HCT116 (cell line): Measurements from ENCODE around the gene CASP10. TPM values are rescaled to one million over a fixed set of nuclear protein-coding genes. Genes with fewer than 3 reads are reported as not detected.

ENCODE experiments used
- ATAC-seq: fragments of 200-7000 bp; cut with Tn5 transposase; 2 replicates; pipeline ENCODE4 v1.9.1; 2020; ENCODE audit warnings: mild to moderate bottlenecking, moderate library complexity
- BruUV-seq: library from RNA; stranded (reverse); fragments of 400-500 nt; replicated peaks from 2 replicates; lab custom pipeline; 2021; lab: Mats Ljungman, UMichigan
- CTCF ChIA-PET: fragments of 300-600 bp; sonication (Branson Sonifier 250); formaldehyde crosslinking; loops from one replicate; lab custom pipeline; 2021; ENCODE audit warnings: antibody characterized with exemption; lab: Charles Lee
- POLR2A ChIA-PET: fragments of 300-600, 350-600 bp; sonication (Branson Sonifier 250); formaldehyde crosslinking; loops from one replicate; lab custom pipeline; 2021; ENCODE audit warnings: antibody characterized with exemption; lab: Charles Lee
- RAD21 ChIA-PET, 2 experiments: fragments of 300-600 bp; sonication (Branson Sonifier 250); formaldehyde crosslinking; loops; one replicate each; lab custom pipeline; 2023; ENCODE audit warnings: low total read pairs in 2 of 2; ENCODE audit not compliant: uncharacterized antibody in 2 of 2, unreplicated experiment in 2 of 2, low non-redundant PET in 1 of 2; lab: Charles Lee
- DNase-seq: peaks from one replicate; pipeline ENCODE4 v3.0.0-alpha.2; 2010; ENCODE audit warnings: low read depth, low spot score
- H2AFZ ChIP-seq: fragments of 200-600 bp; shearing (Covaris generic), sonication (generic); 2 replicates; pipeline ENCODE4 v1.6.1; 2017; ENCODE audit warnings: low read depth, mixed run types, mixed read lengths, antibody characterized with exemption, low read length; ENCODE audit not compliant: poor library complexity, severe bottlenecking
- H3K27ac ChIP-seq: 2 replicates; pipeline ENCODE4 v1.5.1; 2012; ENCODE audit warnings: low read depth, low read length
- H3K27me3 ChIP-seq: fragments of 200-600 bp; sonication (generic); 2 replicates; pipeline ENCODE4 v1.6.1; 2016; ENCODE audit warnings: mixed run types, low read length, mixed read lengths; ENCODE audit not compliant: insufficient read depth
- H3K36me3 ChIP-seq, 2 experiments: fragments of 200-500 bp in 1 of 2; fragments of 200-600 bp in 1 of 2; sonication (Bioruptor generic) in 1 of 2; sonication (generic) in 1 of 2; 2 replicates each; pipeline versions ENCODE4 v1.5.1 to v1.6.1; 2014 to 2016; ENCODE audit warnings: low read length in 2 of 2, inconsistent platforms in 1 of 2, mixed read lengths in 1 of 2, mixed run types in 1 of 2; ENCODE audit not compliant: insufficient read depth in 2 of 2, control insufficient read depth in 1 of 2
- H3K4me1 ChIP-seq, 2 experiments: fragments of 200-600 bp in 1 of 2; sonication (generic) in 1 of 2; 2 replicates each; pipeline versions ENCODE4 v1.5.1 to v1.6.1; 2012 to 2017; ENCODE audit warnings: low read length in 2 of 2, inconsistent platforms in 1 of 2, mild to moderate bottlenecking in 1 of 2, mixed read lengths in 1 of 2, mixed run types in 1 of 2, moderate library complexity in 1 of 2; ENCODE audit not compliant: insufficient read depth in 2 of 2, control insufficient read depth in 1 of 2
- H3K4me2 ChIP-seq: fragments of 200-600 bp; sonication (generic); 2 replicates; pipeline ENCODE4 v1.6.1; 2017; ENCODE audit warnings: mixed run types, low read length, mixed read lengths
- H3K4me3 ChIP-seq, 2 experiments: fragments of 200-600 bp in 1 of 2; sonication (generic) in 1 of 2; replicated peaks in 1 of 2; 2 replicates each; pipeline ENCODE4 v1.5.1; 2011 to 2016; ENCODE audit warnings: low read length in 2 of 2, control low read depth in 1 of 2, low read depth in 1 of 2, mild to moderate bottlenecking in 1 of 2, mixed read lengths in 1 of 2, mixed run types in 1 of 2
- H3K79me2 ChIP-seq: fragments of 200-600 bp; sonication (generic); 2 replicates; pipeline ENCODE4 v1.6.1; 2017; ENCODE audit warnings: mild to moderate bottlenecking, mixed run types, low read length, moderate library complexity, mixed read lengths; ENCODE audit not compliant: insufficient read depth
- H3K9ac ChIP-seq: fragments of 200-600 bp; sonication (generic); 2 replicates; pipeline ENCODE4 v1.6.1; 2016; ENCODE audit warnings: low read length, mixed read lengths
- H3K9me2 ChIP-seq: fragments of 200-600 bp; sonication (generic), shearing (Covaris generic); 2 replicates; pipeline ENCODE4 v1.6.1; 2017; ENCODE audit warnings: mixed run types, mild to moderate bottlenecking, moderate library complexity; ENCODE audit not compliant: insufficient read depth
- H3K9me3 ChIP-seq, 2 experiments: fragments of 200-500 bp in 1 of 2; fragments of 200-600 bp in 1 of 2; sonication (Bioruptor generic) in 1 of 2; sonication (generic) in 1 of 2; 2 replicates each; pipeline ENCODE4 v1.6.1; 2014 to 2017; ENCODE audit warnings: low read length in 2 of 2, mixed read lengths in 2 of 2, inconsistent platforms in 1 of 2, low read depth in 1 of 2, mild to moderate bottlenecking in 1 of 2, mixed run types in 1 of 2, moderate library complexity in 1 of 2; ENCODE audit not compliant: control insufficient read depth in 1 of 2, insufficient read depth in 1 of 2
- H4K20me1 ChIP-seq: fragments of 200-600 bp; sonication (generic), shearing (Covaris generic); 2 replicates; pipeline ENCODE4 v1.6.1; 2017; ENCODE audit warnings: mixed run types, mild to moderate bottlenecking, moderate library complexity; ENCODE audit not compliant: insufficient read depth
- EGR1 ChIP-seq: IDR thresholded peaks from 2 replicates; pipeline ENCODE4 v1.6.1; 2012; ENCODE audit warnings: low read depth
- ELF1 ChIP-seq: IDR thresholded peaks from 2 replicates; pipeline ENCODE4 v1.6.1; 2012; ENCODE audit warnings: low read depth, borderline replicate concordance
- EZH2phosphoT487 ChIP-seq: fragments of 200-600 bp; IDR thresholded peaks from 2 replicates; pipeline ENCODE4 v1.6.1; 2018; ENCODE audit warnings: antibody characterized with exemption, borderline replicate concordance
- SRF ChIP-seq: IDR thresholded peaks from 2 replicates; pipeline ENCODE4 v1.6.1; 2012; ENCODE audit warnings: low read depth
- intact Hi-C: fragments of 100-400 bp; cut with micrococcal nuclease; formaldehyde crosslinking; loops from 2 replicates; pipeline ENCODE4 v1.10.0; 2022
- total RNA-seq: library from RNA; stranded (reverse); gene quantifications from one replicate; pipeline ENCODE4 v1.2.1, GENCODE V29; 2021; ENCODE audit not compliant: unreplicated experiment
- TF ChIP-seq, protein P1 (sequence below): IDR thresholded peaks from 2 replicates; pipeline ENCODE4 v1.6.1; 2012
- TF ChIP-seq, protein P2 (sequence below), 3 experiments: fragments of 200-600 bp in 1 of 3; sonication (generic) in 1 of 3; IDR thresholded peaks in 2 of 3; conservative IDR thresholded peaks in 1 of 3; 2 replicates each; pipeline ENCODE4 v1.5.1; 2012 to 2017; ENCODE audit warnings: low read depth in 2 of 3, low read length in 2 of 3, antibody characterized with exemption in 1 of 3, borderline replicate concordance in 1 of 3, control low read depth in 1 of 3, mild to moderate bottlenecking in 1 of 3, mixed read lengths in 1 of 3, mixed run types in 1 of 3, moderate library complexity in 1 of 3; ENCODE audit not compliant: insufficient read depth in 1 of 3
- TF ChIP-seq, protein P3 (sequence below): IDR thresholded peaks from 2 replicates; pipeline ENCODE4 v1.6.1; 2012; ENCODE audit warnings: low read depth

Gene CASP10
- total RNA-seq, 1 experiment from 2014 or later = 2.6 TPM

DNA sequence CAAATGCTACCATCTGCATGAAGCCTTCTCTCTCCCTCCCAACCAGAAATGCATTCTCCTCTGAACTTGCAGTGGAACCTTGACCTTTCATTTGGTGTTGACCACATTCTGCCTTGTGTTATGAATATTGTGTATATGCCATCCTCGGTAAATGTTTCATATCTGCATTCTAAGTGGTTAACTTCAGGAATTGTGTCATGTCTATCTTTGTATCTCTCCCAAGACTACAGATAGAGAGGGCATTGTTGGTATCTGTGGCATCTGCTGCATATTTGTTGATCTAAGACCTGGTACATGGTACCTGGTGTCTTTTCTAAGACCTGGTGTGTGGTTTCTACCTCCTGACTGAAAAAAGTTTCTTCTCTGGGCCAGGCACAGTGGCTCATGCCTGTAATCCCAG, 34.0 kb downstream of the CASP10 start:
- H2AFZ ChIP-seq = no peak overlapping the region
- POLR2A ChIA-PET = no interaction called here
- no peak overlapping the region for H3K9ac ChIP-seq
- H3K27ac ChIP-seq = no peak overlapping the region
- H3K79me2 ChIP-seq = no peaks in the 10 kb centered on the region
- TF ChIP-seq, protein P1, sequence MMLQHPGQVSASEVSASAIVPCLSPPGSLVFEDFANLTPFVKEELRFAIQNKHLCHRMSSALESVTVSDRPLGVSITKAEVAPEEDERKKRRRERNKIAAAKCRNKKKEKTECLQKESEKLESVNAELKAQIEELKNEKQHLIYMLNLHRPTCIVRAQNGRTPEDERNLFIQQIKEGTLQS = no peak
- TF ChIP-seq ELF1 (no peak), EGR1 (no peak), SRF (no peak), EZH2phosphoT487 (no peak)
- TF ChIP-seq, protein P2, sequence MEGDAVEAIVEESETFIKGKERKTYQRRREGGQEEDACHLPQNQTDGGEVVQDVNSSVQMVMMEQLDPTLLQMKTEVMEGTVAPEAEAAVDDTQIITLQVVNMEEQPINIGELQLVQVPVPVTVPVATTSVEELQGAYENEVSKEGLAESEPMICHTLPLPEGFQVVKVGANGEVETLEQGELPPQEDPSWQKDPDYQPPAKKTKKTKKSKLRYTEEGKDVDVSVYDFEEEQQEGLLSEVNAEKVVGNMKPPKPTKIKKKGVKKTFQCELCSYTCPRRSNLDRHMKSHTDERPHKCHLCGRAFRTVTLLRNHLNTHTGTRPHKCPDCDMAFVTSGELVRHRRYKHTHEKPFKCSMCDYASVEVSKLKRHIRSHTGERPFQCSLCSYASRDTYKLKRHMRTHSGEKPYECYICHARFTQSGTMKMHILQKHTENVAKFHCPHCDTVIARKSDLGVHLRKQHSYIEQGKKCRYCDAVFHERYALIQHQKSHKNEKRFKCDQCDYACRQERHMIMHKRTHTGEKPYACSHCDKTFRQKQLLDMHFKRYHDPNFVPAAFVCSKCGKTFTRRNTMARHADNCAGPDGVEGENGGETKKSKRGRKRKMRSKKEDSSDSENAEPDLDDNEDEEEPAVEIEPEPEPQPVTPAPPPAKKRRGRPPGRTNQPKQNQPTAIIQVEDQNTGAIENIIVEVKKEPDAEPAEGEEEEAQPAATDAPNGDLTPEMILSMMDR (IDR thresholded peaks at IDR 0.05 in 2 of 3, conservative IDR thresholded peaks at IDR 0.05 in 1 of 3; ENCODE audit: borderline replicate concordance in 1 of 3, insufficient read depth in 1 of 3, low read depth in 2 of 3, low read length in 2 of 3) = no peak
- TF ChIP-seq, protein P3, sequence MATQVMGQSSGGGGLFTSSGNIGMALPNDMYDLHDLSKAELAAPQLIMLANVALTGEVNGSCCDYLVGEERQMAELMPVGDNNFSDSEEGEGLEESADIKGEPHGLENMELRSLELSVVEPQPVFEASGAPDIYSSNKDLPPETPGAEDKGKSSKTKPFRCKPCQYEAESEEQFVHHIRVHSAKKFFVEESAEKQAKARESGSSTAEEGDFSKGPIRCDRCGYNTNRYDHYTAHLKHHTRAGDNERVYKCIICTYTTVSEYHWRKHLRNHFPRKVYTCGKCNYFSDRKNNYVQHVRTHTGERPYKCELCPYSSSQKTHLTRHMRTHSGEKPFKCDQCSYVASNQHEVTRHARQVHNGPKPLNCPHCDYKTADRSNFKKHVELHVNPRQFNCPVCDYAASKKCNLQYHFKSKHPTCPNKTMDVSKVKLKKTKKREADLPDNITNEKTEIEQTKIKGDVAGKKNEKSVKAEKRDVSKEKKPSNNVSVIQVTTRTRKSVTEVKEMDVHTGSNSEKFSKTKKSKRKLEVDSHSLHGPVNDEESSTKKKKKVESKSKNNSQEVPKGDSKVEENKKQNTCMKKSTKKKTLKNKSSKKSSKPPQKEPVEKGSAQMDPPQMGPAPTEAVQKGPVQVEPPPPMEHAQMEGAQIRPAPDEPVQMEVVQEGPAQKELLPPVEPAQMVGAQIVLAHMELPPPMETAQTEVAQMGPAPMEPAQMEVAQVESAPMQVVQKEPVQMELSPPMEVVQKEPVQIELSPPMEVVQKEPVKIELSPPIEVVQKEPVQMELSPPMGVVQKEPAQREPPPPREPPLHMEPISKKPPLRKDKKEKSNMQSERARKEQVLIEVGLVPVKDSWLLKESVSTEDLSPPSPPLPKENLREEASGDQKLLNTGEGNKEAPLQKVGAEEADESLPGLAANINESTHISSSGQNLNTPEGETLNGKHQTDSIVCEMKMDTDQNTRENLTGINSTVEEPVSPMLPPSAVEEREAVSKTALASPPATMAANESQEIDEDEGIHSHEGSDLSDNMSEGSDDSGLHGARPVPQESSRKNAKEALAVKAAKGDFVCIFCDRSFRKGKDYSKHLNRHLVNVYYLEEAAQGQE = no peak
- no peak overlapping the region for H3K4me2 ChIP-seq
- no peaks in the 10 kb centered on the region for H3K9me3 ChIP-seq
- no peaks in the 10 kb centered on the region for H3K9me2 ChIP-seq
- CTCF ChIA-PET = no interaction called here
- intact Hi-C loops = no loop called here
- no peaks in the 10 kb centered on the region for H3K36me3 ChIP-seq
- no TSS peak for BruUV-seq
- DNase-seq (no peak), ATAC-seq (no peak)
- RAD21 ChIA-PET = no interaction called here
- no peaks in the 10 kb centered on the region for H4K20me1 ChIP-seq
- H3K4me3 ChIP-seq = no peak overlapping the region
- peaks cover 6 to 17% of the 10 kb centered on the region in 2 experiments; a peak in 3 of 4 replicates for H3K4me1 ChIP-seq
- H3K27me3 ChIP-seq = no peaks in the 10 kb centered on the region
